ENCODE data around the gene ZNF761. TPM values are rescaled to one million over a fixed set of nuclear protein-coding genes. Genes with fewer than 3 reads are reported as not detected.
"Not testable (repeated sequence)": the region's sequence is repeated elsewhere in the genome, so short reads cannot be mapped to it uniquely, and the experiment has no call there.

ZNF761 gene
- total and polyA plus RNA-seq, 12 donors, result 5.8 to 22.0 (median 10.9) TPM

DNA sequence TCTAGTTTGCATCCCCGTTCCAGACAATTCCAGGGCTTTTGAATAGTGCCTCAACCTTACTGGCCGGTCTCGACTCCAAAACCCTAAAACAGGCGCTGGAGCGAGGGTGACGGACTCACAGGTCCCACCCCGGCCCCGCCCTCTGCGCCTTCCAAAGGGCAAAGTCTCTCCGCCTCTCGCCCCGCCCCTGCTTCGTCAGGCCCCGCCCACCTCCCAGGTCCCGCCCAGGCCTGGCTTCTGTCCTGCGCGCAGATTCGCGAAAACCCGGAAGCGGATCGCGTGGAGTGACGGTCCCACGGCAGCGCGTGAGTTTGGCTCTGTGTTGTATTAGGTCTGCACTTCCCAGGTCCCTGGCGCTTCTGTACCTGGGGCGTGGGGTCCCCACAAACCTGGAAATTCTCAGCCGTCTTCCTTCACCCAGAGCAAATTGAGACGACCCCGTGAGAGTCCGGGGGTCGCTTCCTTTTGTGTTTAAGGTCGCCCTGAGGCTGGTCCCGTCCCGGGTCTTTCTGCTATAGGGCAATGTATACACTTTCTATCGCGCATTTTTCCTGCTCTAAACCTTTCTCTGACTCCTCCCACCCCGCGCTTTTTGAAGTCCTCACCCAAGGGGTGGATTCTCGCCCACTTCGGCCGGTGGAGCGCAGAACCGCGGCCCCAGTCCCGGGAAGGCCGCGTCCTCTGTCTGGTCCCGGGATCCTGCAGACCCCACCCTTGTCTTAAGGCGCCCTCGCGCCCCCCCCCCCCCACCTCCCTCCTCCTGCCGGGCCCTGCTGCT is 35.9 kb downstream of the ZNF761 start, which contains the start of gene ZNF813:
Gene ZNF813 (plus strand): TSS at position 249 of the 778 bp plus-strand sequence. CDS start 16,090 bp downstream, outside the sequence.
- peaks cover 0 to 14% of the 10 kb centered on the region in 2 donors for H3K4me1 ChIP-seq (replicated peaks in 1 of 2)
- H3K27me3 ChIP-seq, result no peaks in the 10 kb centered on the region
- DNase-seq, result peak; percentile 91 to 97 (median 96)
- TF ChIP-seq, protein P1, sequence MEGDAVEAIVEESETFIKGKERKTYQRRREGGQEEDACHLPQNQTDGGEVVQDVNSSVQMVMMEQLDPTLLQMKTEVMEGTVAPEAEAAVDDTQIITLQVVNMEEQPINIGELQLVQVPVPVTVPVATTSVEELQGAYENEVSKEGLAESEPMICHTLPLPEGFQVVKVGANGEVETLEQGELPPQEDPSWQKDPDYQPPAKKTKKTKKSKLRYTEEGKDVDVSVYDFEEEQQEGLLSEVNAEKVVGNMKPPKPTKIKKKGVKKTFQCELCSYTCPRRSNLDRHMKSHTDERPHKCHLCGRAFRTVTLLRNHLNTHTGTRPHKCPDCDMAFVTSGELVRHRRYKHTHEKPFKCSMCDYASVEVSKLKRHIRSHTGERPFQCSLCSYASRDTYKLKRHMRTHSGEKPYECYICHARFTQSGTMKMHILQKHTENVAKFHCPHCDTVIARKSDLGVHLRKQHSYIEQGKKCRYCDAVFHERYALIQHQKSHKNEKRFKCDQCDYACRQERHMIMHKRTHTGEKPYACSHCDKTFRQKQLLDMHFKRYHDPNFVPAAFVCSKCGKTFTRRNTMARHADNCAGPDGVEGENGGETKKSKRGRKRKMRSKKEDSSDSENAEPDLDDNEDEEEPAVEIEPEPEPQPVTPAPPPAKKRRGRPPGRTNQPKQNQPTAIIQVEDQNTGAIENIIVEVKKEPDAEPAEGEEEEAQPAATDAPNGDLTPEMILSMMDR (IDR thresholded peaks at IDR 0.05), result no peak
- TF ChIP-seq POLR2A (IDR thresholded peaks at IDR 0.05), result peak; percentile 39
- peak within 1 kb of the TSS; percentile 14 to 84 (median 62) for H3K4me3 ChIP-seq
- peak within 1 kb of the TSS in 4 of 5 donors; percentile 58 to 75 (median 70) for H3K27ac ChIP-seq
- H3K9me3 ChIP-seq (replicated peaks in 1 of 3), result no peaks in the 10 kb centered on the region
- intact Hi-C loops (cut with DNase I), result no loop called here
- WGBS, 4 donors, result 0 to 1% (median 0%) methylated on average over 32 to 53 of the region's 55 CpGs
- no peaks in the 10 kb centered on the region for H3K36me3 ChIP-seq (replicated peaks in 1 of 2)

GRCh38 chr19:53468628-53469027 is 36.8 kb downstream of the ZNF761 start:
- Histone ChIP-seq H3K4me1 (replicated peaks in 1 of 2) (peaks cover 0 to 14% of the 10 kb centered on the region in 2 donors), H3K27ac (peak overlapping the region in 1 of 5 donors; percentile 73), H3K4me3 (peak overlapping the region in 1 of 4 donors; percentile 58)
- DNase-seq; H3K27me3 ChIP-seq; H3K9me3 ChIP-seq (replicated peaks in 1 of 3); H3K36me3 ChIP-seq (replicated peaks in 1 of 2); intact Hi-C loops (cut with DNase I): not testable (repeated sequence)
- WGBS, 4 donors, result 34 to 40% (median 39%) methylated on average over 8 of the region's 8 CpGs

DNA sequence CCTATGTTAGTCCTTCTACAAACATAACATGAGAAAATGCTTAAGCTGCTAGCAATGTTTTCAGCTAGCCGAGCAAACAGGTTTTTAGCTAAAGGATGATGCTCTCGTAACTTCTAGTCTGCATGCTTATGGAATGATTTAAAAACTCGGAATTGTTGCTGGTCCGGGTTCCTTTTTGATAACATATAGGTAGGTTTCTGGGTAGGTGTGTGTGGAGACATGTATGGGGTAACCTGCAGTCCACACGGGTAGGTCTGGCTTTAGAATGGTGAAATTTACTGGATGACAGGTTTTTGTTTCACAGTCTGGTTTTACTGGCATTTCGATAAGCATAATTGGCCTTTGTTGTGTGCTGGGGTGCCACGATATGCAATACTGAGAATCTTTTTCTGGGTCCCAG is 40.1 kb downstream of the ZNF761 start:
- no peak for DNase-seq
- intact Hi-C loops (cut with DNase I), result no loop called here
- 88 to 97% (median 93%) methylated on average over 7 of the region's 7 CpGs for WGBS, 4 donors
- no peaks in the 10 kb centered on the region for H3K27me3 ChIP-seq
- TF ChIP-seq POLR2A (IDR thresholded peaks at IDR 0.05), result no peak
- TF ChIP-seq, protein P1 (IDR thresholded peaks at IDR 0.05), result no peak
- H3K27ac ChIP-seq, result no peak overlapping the region
- H3K4me1 ChIP-seq (replicated peaks in 1 of 2), result peaks cover 0 to 10% of the 10 kb centered on the region in 2 donors
- H3K36me3 ChIP-seq (replicated peaks in 1 of 2), result no peaks in the 10 kb centered on the region
- H3K4me3 ChIP-seq, result no peak overlapping the region
- no peaks in the 10 kb centered on the region for H3K9me3 ChIP-seq (replicated peaks in 1 of 3)

DNA sequence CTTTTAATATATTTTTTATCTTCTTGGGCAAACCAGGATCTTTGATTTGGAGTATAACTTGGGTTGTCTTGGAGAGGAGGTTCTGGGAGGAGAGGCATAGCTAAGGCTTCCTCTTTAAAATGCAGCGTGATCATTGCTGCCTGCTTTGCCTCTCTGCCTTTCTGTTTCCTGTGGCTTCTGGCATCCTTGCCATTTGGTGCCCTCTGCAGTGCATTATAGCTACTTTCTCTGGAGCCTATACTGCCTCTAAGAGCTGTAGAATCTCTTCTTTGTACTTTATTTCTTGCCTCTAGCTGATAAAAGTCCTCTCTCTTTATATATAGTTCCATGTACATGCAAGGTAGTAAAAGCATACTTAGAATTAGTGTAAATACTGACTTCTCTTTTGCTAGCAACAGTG is 43.0 kb downstream of the ZNF761 start:
- H3K4me1 ChIP-seq (replicated peaks in 1 of 2); H3K36me3 ChIP-seq (replicated peaks in 1 of 2); H3K27me3 ChIP-seq; H3K4me3 ChIP-seq; intact Hi-C loops (cut with DNase I); DNase-seq; H3K27ac ChIP-seq; H3K9me3 ChIP-seq (replicated peaks in 1 of 3): not testable (repeated sequence)
- 50 to 79% (median 59%) methylated on average over 1 of the region's 1 CpG for WGBS, 4 donors

DNA sequence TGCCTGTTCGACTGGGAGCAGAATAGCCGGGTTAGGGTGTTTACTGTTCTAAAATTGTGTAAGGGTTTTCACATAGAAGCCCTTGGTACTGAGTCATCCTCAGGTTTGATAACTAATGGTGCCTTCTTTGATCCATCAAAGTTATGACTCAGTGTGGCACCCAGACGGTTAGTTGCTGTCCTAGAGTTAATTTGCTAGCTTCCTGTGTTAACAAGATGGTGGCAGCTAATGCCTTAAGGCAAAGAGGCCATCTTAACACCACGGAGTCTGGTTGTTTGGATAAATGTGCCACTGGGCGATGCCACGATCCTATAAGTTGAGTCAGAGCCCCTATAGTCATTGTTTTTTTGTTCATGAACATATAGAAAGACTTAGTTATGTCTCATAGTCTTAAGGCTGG is 43.7 kb downstream of the ZNF761 start:
- H3K27ac ChIP-seq; intact Hi-C loops (cut with DNase I); H3K27me3 ChIP-seq; H3K4me1 ChIP-seq (replicated peaks in 1 of 2); DNase-seq; H3K4me3 ChIP-seq; H3K36me3 ChIP-seq (replicated peaks in 1 of 2); H3K9me3 ChIP-seq (replicated peaks in 1 of 3): not testable (repeated sequence)
- 78 to 86% (median 83%) methylated on average over 5 to 6 of the region's 6 CpGs for WGBS, 4 donors

DNA sequence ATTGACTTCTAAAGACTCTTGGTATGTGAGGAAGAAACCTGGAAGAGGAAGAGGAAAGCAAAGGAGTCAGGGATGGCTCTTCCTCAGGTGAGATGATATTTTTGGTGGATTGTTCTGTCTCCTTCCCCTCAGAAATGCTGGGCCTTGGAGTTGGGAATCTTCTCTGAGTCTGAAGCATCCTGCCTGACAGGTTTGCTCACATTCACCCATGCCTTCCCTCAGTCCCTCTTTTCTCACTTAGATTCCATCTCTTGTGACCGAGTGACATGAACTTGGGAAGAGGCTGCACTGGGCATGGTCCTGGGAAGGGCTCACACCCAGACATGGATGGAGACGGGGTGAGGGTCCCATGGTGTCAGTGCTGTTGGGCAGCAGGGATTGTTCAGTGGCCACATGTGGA is 52.0 kb downstream of the ZNF761 start:
- H3K4me3 ChIP-seq; H3K36me3 ChIP-seq (replicated peaks in 1 of 2); H3K27ac ChIP-seq; DNase-seq; H3K27me3 ChIP-seq; H3K4me1 ChIP-seq (replicated peaks in 1 of 2); intact Hi-C loops (cut with DNase I): not testable (repeated sequence)
- peaks cover 0 to 12% (median 0%) of the 10 kb centered on the region in 3 donors for H3K9me3 ChIP-seq (replicated peaks in 1 of 3)
- 93 to 100% (median 97%) methylated on average over 2 of the region's 2 CpGs for WGBS, 4 donors
